Upper lobe of left lung (tissue), 4 donors: ENCODE measurements around the gene SAP30BP.

Source experiments
- CTCF ChIP-seq, 6 experiments: fragments of 450-650 bp in 4 of 6; fragments of 200-600 bp in 2 of 6; sonication (generic) in 2 of 6; IDR thresholded peaks; one replicate each; pipeline ENCODE4 v1.5.1; 2016 to 2019; ENCODE audit warnings: antibody characterized with exemption in 6 of 6
- POLR2A ChIP-seq, 4 donors: fragments of 450-650 bp; IDR thresholded peaks; one replicate each; pipeline ENCODE4 v1.5.1; 2016 to 2017; ENCODE audit warnings: antibody characterized with exemption in 4 of 4, mild to moderate bottlenecking in 2 of 4
- POLR2AphosphoS5 ChIP-seq, 2 donors: sonication (generic); formaldehyde crosslinking; IDR thresholded peaks; one replicate each; pipeline ENCODE4 v1.5.1; 2017; ENCODE audit warnings: antibody characterized with exemption in 2 of 2

- TF ChIP-seq CTCF (IDR thresholded peaks at IDR 0.05): no peak
- no peak for TF ChIP-seq POLR2A (IDR thresholded peaks at IDR 0.05)
- TF ChIP-seq POLR2AphosphoS5 (IDR thresholded peaks at IDR 0.05): no peak
Measured at GRCh38 chr17:75621489-75621888, 45.6 kb upstream of the SAP30BP start.
